T-helper 22 cell (primary cell): ENCODE data around the gene ZNF785.
"Not testable (repeated sequence)": the region's sequence is repeated elsewhere in the genome, so short reads cannot be mapped to it uniquely, and the experiment has no call there.

Source experiments
- DNase-seq: peaks from one replicate; pipeline ENCODE4 v3.0.0-alpha.2; 2020; ENCODE audit warnings: low read depth

Gene ZNF785

GRCh38 chr16:30565984-30566383 is 19.5 kb downstream of the ZNF785 start:
- DNase-seq, result no peak

- no peak for DNase-seq
Observed at GRCh38 chr16:30565526-30565925, 20.0 kb downstream of the ZNF785 start.

DNA sequence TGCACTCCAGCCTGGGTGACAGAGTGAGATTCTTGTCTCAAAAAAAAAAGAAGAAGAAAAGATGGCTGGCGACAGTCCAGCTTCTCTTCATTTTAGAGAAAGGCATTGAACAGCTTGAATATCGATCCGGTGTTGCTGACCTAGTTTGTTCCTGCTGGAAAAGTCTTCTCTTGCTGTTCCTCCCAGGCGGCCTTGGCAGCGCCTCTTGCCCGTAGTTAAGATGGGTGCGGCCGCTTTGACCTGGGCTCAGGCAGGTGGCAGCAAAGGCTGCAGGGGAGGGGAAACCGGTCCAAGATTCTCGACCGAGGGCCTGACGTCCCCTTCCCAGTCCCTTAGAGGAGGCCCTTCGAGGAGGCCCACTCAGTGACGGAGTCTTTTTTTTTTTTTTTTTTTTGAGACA is 23.5 kb downstream of the ZNF785 start:
- no peak for DNase-seq

DNA sequence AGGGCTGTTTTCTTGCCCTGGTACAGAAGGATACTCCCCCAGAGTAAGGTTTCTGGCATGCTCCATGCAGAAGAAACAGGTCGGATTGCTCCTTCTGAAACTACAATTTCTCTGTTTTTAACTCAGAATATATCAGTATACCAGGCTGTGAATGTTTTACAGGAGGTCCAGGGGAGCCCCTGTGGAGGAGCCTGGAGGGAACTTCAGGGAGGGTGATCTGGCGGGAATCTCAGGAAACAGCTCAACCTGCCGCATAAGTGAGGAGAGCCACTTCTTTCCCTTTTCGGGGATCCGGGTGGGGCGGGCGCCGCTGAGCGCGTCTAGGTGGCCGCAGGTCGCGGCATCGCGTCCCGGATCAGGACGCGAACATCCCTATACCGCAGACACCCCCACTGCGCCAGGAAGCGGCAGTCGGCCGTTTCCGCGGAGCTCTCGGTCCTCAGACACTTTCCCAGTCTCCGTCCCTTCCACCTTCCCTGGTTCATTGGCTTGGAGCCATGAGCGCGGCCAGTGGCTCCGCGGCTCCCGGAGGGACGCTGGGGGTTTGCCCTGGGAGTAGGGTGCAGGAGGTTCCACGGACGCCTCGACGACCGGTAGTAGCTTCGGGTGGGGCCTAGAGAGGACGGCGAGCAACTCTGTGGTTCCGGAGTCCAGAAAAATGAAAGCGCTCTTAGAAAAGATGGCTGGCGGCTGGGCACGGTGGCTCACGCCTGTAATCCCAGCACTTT is 24.2 kb downstream of the ZNF785 start:
- no peak for DNase-seq

- DNase-seq, result no peak
Observed at GRCh38 chr16:30559690-30560089, 25.8 kb downstream of the ZNF785 start.

GRCh38 chr16:30558789-30559377 is 26.6 kb downstream of the ZNF785 start:
- DNase-seq, result no peak

DNA sequence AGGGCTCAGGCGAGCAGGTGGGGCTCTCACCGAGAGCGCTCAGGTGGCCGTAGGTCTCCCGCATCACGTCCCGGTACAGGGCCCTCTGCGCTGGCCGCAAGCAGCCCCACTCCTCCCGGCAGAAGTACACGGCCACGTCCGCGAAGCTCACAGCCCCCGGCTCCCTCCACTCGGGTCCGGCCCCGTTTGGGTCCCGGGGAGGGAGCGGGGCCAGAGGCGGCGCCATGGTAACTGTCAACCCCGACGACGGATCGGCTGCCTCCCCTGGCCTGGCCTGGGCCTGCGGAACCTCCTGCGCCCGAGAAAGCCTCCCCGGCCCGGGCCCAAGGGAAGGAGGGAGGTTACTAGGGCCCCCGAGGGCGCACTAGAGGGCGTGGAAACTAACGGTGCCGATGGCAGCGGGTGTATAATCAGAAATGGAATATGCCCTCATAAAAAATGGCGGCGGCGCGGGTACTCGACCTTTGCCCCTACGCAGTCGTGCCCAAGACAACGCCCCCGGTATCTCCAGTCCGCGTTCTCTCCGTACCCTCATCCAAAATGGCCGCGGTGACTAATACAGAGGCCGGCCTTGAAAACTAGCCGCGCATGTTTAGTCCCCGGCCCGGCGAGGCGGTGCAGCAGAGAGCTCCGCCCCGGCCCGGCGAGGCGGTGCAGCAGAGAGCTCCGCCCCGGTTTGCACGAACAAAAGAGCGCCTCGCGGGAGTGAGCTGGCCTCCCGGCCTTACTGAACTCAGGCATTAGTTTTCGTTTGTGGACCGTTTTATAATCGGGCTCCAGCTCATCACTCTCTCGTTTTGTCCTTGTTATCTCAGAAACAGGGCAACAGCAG is 27.3 kb downstream of the ZNF785 start, which contains the start of gene ZNF764:
ZNF764 (minus strand) TSS at position 418 of the 832 bp plus-strand sequence; CDS start at position 226, 192 bp downstream.
- DNase-seq, result peak; percentile 96

DNA sequence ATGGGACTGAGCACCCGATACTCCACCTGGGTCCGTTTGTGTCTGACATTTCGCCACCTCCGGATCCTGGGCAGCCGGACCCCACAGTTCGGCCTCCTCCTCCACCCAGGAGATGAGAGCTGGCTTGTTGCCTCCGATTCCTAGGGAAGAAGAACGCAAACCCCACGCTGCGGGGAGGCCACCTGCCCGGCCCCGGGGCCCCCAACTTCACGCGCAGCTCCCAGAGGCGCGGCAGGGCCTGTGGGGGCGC is 27.9 kb downstream of the ZNF785 start:
- no peak for DNase-seq

DNA sequence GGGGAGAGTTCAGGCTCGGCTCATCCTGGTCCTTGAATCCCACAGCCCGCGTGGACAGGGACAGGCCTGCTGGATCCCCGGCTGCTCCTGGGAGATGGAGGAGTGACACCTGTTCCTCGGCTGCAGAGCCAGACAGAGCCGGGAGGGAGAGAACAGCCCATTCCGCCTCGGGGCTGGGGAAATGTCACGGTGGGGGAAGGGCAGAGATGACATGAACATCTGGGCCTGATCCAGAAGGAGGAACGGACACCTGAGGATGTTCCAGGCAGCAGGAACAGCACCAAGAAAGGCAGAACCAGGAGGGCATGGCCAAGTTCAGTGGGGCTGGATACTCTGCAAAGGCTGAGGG is 29.4 kb downstream of the ZNF785 start:
- DNase-seq, result no peak

GRCh38 chr16:30555315-30556124 is 30.0 kb downstream of the ZNF785 start:
- no peak for DNase-seq

DNA sequence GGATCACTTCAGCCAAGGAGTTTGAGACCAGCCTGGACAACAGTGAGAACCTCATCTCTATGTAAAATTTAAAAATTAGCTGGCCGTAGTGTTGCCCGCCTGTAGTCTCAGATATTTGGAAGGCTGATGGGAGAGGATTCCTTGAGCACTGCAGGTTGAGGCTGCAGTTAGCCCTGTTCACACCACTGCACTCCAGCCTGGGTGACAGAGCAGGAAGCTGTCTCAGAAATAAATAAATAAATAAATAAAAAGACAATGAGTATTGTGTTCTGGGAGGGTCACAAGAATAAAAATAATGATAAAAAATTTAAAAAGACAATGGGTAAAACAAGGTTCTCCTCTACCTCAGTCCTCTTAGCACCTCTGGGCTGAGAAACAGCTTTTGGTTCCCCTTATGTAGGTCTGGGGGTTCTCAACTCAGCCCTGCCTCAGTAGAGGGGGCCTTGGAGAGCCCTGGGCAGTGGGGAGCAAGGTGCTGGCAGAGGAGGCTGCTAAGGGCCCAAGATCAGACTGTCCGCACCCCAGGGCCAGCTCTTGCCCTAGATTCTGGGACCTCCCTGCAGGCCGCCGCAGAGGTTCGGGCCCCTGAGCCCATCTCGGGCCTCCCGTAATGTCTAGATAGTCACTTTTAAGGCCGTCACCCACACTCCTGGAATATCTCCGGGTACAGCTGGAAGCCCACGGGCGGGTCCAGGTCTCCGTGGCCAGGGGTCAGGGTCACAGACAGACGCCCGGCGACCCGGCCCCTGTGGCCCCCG is 30.8 kb downstream of the ZNF785 start:
- DNase-seq, result no peak

GRCh38 chr16:30553393-30553899 is 32.1 kb downstream of the ZNF785 start:
- no peak for DNase-seq

GRCh38 chr16:30552956-30553355 is 32.5 kb downstream of the ZNF785 start:
- no peak for DNase-seq

- peak; percentile 72 for DNase-seq
Observed at GRCh38 chr16:30551781-30552180, 33.7 kb downstream of the ZNF785 start.

- no peak for DNase-seq
Observed at GRCh38 chr16:30548416-30549253, 36.9 kb downstream of the ZNF785 start.

DNA sequence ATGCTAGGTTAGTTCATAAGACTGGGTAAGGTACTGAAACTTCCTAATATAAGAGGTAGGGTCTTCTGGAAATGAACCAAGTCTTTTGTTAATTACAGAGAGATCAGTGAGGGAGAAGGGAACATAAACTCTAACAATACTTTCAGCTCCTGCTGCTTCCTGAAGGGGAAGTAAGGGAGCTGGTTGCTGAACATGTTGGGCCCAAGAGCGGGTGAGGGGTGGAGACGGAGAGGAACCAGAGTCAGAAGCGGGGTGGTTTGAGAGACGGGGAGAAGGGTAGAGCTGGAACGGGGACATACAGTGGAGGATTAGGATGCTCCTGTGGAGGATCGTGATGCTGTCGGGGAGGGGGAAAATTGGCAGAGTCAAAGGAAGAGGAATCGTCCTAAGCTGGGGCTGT is 39.4 kb downstream of the ZNF785 start:
- DNase-seq, result no peak

- no peak for DNase-seq
Observed at GRCh38 chr16:30543067-30543466, 42.4 kb downstream of the ZNF785 start.

DNA sequence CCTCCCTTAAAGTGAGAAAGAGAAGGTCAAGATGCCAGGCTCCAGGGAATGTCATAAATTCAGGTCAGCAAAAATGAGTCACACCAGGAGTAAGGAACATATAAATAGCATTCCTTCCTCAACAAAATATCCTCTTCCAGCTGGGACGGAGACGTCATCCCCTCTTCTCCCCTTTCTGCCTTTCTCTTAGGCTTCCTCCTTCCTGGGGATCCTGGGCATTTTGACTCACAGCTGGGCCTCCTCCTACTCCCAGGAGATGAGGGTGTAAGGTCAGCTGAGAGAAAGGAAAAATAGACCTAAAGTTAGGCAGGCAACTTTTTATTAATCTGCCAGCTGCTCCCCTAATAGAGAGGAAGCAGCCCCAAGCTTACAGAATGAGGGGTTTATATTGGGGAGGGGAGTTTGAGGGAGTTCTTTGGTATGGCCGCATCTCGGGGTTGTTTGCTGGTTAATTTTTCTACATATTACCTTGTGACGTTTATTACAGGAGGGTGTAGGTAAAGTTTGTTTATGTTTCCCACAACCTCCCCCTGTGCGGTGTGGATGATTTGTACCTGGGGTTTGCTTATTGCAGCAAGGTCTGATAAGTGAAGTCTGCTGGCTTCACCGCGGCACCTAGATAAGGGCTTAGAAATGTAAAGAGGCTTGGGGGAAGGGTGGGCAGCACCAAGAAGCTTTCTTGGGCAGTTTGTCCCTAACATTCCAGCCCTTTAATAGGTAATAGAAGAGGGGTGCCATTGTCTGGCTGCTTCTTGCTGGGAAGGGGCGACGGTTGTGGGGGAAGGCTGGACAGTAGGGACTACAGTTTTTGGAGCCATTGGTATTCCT is 43.8 kb downstream of the ZNF785 start:
- DNase-seq, result no peak

DNA sequence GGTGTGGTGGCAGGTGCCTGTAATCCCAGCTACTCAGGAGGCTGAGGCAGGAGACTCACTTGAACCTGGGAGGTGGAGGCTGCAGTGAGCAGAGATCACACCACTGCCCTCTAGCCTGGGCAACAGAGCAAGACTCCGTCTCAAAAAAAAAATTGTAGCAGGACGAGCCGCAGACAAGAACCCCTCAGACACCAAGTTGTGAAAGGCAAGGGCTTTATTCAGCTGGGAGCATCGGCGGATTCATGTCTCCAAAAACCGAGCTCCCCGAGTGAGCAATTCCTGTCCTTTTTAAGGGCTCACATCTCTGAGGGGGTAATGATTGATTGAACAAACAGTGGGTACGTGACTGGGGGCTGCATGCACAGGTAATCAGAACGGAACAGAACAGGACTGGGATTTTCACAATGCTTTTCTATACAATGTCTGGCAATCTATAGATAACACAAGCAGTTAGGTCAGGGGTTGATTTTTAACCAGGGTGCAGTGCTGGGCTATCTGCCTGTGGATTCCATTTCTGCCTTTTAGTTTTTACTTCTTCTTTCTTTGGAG is 44.5 kb downstream of the ZNF785 start:
- not testable (repeated sequence) for DNase-seq
